PC-9 (cell line): ENCODE results near the gene HBS1L. TPM values are rescaled to one million over a fixed set of nuclear protein-coding genes. Genes with fewer than 3 reads are reported as not detected.

Experiments
- BruUV-seq: library from RNA; stranded (reverse); fragments of 400-500 nt; replicated peaks from 2 replicates; lab custom pipeline; 2021; lab: Mats Ljungman, UMichigan
- CTCF ChIA-PET: fragments of 300-600 bp; sonication (Branson Sonifier 250); formaldehyde crosslinking; loops from one replicate; lab custom pipeline; 2022; ENCODE audit warnings: antibody characterized with exemption; lab: Charles Lee
- POLR2A ChIA-PET: fragments of 300-600 bp; sonication (Branson Sonifier 250); formaldehyde crosslinking; loops from one replicate; lab custom pipeline; 2022; ENCODE audit warnings: antibody characterized with exemption; ENCODE audit not compliant: unreplicated experiment; lab: Charles Lee
- DNase-seq, 2 experiments: peaks; one replicate each; pipeline versions ENCODE4 v3.0.0 to v3.0.0-alpha.2; 2015 to 2022; ENCODE audit warnings: mixed read lengths in 1 of 2
- H2AFZ ChIP-seq: fragments of 200-600 bp; sonication (generic); 2 replicates; pipeline ENCODE4 v1.8.1; 2017; ENCODE audit warnings: antibody characterized with exemption
- H3F3A ChIP-seq: fragments of 200-600 bp; sonication (generic); 2 replicates; pipeline ENCODE4 v1.8.1; 2017; ENCODE audit warnings: antibody characterized with exemption, mild to moderate bottlenecking, low read depth; ENCODE audit not compliant: insufficient read depth
- H3K27ac ChIP-seq: fragments of 200-600 bp; sonication (generic); 2 replicates; pipeline ENCODE4 v1.6.1; 2016; ENCODE audit warnings: mixed run types
- H3K27me3 ChIP-seq: fragments of 200-600 bp; sonication (generic); 2 replicates; pipeline ENCODE4 v1.6.1; 2016; ENCODE audit warnings: low read depth, mixed run types; ENCODE audit not compliant: insufficient read depth
- H3K36me3 ChIP-seq: fragments of 200-600 bp; sonication (generic); 2 replicates; pipeline ENCODE4 v1.6.1; 2016; ENCODE audit warnings: low read depth, mixed run types
- H3K4me1 ChIP-seq: fragments of 200-600 bp; sonication (generic); replicated peaks from 2 replicates; pipeline ENCODE4 v1.6.1; 2016; ENCODE audit warnings: mixed run types; ENCODE audit not compliant: insufficient read depth
- H3K4me2 ChIP-seq: fragments of 200-600 bp; sonication (generic); 2 replicates; pipeline ENCODE4 v1.6.1; 2017; ENCODE audit warnings: mixed run types
- H3K4me3 ChIP-seq: fragments of 200-600 bp; sonication (generic); 2 replicates; pipeline ENCODE4 v1.6.1; 2016; ENCODE audit warnings: mixed run types
- H3K79me2 ChIP-seq: fragments of 200-600 bp; sonication (generic); 2 replicates; pipeline ENCODE4 v1.6.1; 2017; ENCODE audit warnings: low read depth, mixed run types
- H3K9me2 ChIP-seq: fragments of 200-600 bp; sonication (generic); 2 replicates; pipeline ENCODE4 v1.8.1; 2017; ENCODE audit warnings: mild to moderate bottlenecking; ENCODE audit not compliant: insufficient read depth
- H3K9me3 ChIP-seq: fragments of 200-600 bp; sonication (generic); 2 replicates; pipeline ENCODE4 v1.8.1; 2016; ENCODE audit warnings: low read depth; ENCODE audit not compliant: insufficient read depth
- H4K20me1 ChIP-seq: fragments of 200-600 bp; sonication (generic); 2 replicates; pipeline ENCODE4 v1.8.1; 2017; ENCODE audit not compliant: insufficient read depth
- CTCF ChIP-seq: fragments of 200-600 bp; sonication (generic); conservative IDR thresholded peaks from 2 replicates; pipeline ENCODE4 v1.6.1; 2017; ENCODE audit warnings: mixed run types, antibody characterized with exemption, mild to moderate bottlenecking, moderate library complexity
- EZH2 ChIP-seq: fragments of 200-600 bp; sonication (generic); IDR thresholded peaks from 2 replicates; pipeline ENCODE4 v1.8.0; 2017; ENCODE audit warnings: antibody characterized with exemption, low read depth
- intact Hi-C: fragments of 100-400 bp; cut with micrococcal nuclease; formaldehyde crosslinking; loops from one replicate; pipeline ENCODE4 v1.10.0; 2022; ENCODE audit not compliant: unreplicated experiment
- total RNA-seq: library from RNA; stranded (reverse); gene quantifications from 2 replicates; pipeline ENCODE4 v1.2.3, GENCODE V29; 2021

Gene HBS1L
- total RNA-seq, 1 experiment from 2014 or later: 84.4 TPM

- H3K9me3 ChIP-seq: no peaks in the 10 kb centered on the region
- intact Hi-C loops: no loop called here
- no TSS peak for BruUV-seq
Measured at GRCh38 chr6:134948142-134948541, 106.5 kb downstream of the HBS1L start.

GRCh38 chr6:134945045-134945444 is 109.6 kb downstream of the HBS1L start:
- Histone ChIP-seq H4K20me1 (no peaks in the 10 kb centered on the region), H3K4me2 (no peak overlapping the region), H3K27me3 (no peaks in the 10 kb centered on the region), H3K4me1 (no peaks in the 10 kb centered on the region), H3K79me2 (no peaks in the 10 kb centered on the region), H2AFZ (no peak overlapping the region), H3K27ac (no peak overlapping the region), H3K36me3 (no peaks in the 10 kb centered on the region), H3K9me2 (no peaks in the 10 kb centered on the region), H3K4me3 (no peak overlapping the region), H3F3A (no peaks in the 10 kb centered on the region), H3K9me3 (no peaks in the 10 kb centered on the region)
- BruUV-seq: no TSS peak
- ChIA-PET CTCF (interaction anchor here (0.7 kb wide), 1 partner anchor 61 kb away, joined by 7 read pairs; no protein-coding TSS in a partner anchor), POLR2A (no interaction called here)
- intact Hi-C loops: no loop called here
- no peak for DNase-seq
- TF ChIP-seq CTCF (no peak), EZH2 (no peak)

More at GRCh38 chr6:134948142-134948541, 106.5 kb downstream of the HBS1L start:
- H3K4me3 ChIP-seq: no peak overlapping the region
- no peaks in the 10 kb centered on the region for H3K36me3 ChIP-seq
- TF ChIP-seq EZH2 (no peak), CTCF (no peak)
- ChIA-PET POLR2A (no interaction called here), CTCF (no interaction called here)
- H3K27ac ChIP-seq: no peak overlapping the region
- no peak overlapping the region for H2AFZ ChIP-seq
- H3K27me3 ChIP-seq: no peaks in the 10 kb centered on the region
- H3K4me2 ChIP-seq: no peak overlapping the region
- H3K4me1 ChIP-seq: no peaks in the 10 kb centered on the region
- H3F3A ChIP-seq: no peaks in the 10 kb centered on the region
- no peak for DNase-seq
- no peaks in the 10 kb centered on the region for H3K9me2 ChIP-seq
- no peaks in the 10 kb centered on the region for H3K79me2 ChIP-seq
- no peaks in the 10 kb centered on the region for H4K20me1 ChIP-seq

GRCh38 chr6:134943522-134944111 is 111.0 kb downstream of the HBS1L start:
- no peaks in the 10 kb centered on the region for H3K36me3 ChIP-seq
- no peak overlapping the region for H3K27ac ChIP-seq
- H4K20me1 ChIP-seq: no peaks in the 10 kb centered on the region
- ChIA-PET POLR2A (no interaction called here), CTCF (no interaction called here)
- intact Hi-C loops: no loop called here
- no TSS peak for BruUV-seq
- no peaks in the 10 kb centered on the region for H3K27me3 ChIP-seq
- no peak overlapping the region for H3K4me2 ChIP-seq
- no peak overlapping the region for H2AFZ ChIP-seq
- H3K4me3 ChIP-seq: no peak overlapping the region
- H3K4me1 ChIP-seq: no peaks in the 10 kb centered on the region
- H3K79me2 ChIP-seq: no peaks in the 10 kb centered on the region
- no peaks in the 10 kb centered on the region for H3K9me2 ChIP-seq
- H3F3A ChIP-seq: no peaks in the 10 kb centered on the region
- no peaks in the 10 kb centered on the region for H3K9me3 ChIP-seq
- no peak for TF ChIP-seq EZH2
- TF ChIP-seq CTCF: no peak
- DNase-seq: no peak
